Stimulated activated naive CD4-positive, alpha-beta T cell (primary cell): ENCODE results near the gene EXOSC7.
"Not testable (repeated sequence)": the region's sequence is repeated elsewhere in the genome, so short reads cannot be mapped to it uniquely, and the experiment has no call there.

ENCODE experiments used
- DNase-seq, 6 experiments: peaks; one replicate each; lab custom pipeline; 2025; lab: John Stamatoyannopoulos, UW

The EXOSC7 gene

GRCh38 chr3:45024542-45025255 lies 48.7 kb downstream of the EXOSC7 start:
- DNase-seq, result no peak

DNA sequence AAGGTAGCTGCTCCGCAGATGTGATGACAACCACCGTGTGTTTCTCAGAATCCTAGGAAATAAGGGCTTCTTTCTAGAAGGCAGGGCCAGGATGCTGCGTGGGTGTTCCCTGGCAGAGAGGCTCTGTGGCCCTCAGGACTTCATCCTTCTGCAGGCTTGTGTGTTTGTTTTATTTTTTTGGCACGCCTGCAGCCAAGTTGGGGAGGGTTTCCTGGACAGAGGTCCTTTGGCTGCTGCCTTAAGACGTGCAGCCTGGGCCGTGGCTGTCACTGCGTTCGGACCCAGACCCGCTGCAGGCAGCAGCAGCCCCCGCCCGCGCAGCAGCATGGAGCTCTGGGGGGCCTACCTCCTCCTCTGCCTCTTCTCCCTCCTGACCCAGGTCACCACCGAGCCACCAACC lies 50.0 kb downstream of the EXOSC7 start, which contains the start of gene CLEC3B:
Gene CLEC3B (plus strand): TSS at position 266 of the 400 bp plus-strand sequence. CDS start 60 bp downstream, at position 326.
- no peak for DNase-seq

GRCh38 chr3:45026957-45027356 lies 50.9 kb downstream of the EXOSC7 start:
- DNase-seq, result no peak

- DNase-seq, result no peak
These were observed 51.4 kb downstream of the EXOSC7 start for GRCh38 chr3:45027441-45027840.

DNA sequence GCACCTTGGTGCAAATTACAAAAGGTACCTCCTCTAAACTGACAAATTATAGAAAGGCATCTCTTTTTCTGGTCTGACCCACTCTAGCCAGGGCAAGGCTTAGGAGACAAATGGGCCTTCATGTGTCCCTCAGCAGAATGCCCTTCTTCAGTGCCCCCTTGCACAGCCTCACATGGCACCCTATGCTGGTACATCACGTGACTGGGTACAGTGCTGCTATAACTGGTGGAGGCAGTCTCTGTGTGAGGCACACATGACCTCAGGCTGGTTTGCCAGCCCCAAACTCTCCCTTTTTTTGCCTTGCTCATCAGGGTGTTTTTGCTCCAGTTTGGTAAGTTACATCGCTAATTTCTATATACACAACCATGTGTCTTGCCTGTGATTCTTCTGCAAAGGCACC lies 53.2 kb downstream of the EXOSC7 start:
- DNase-seq, result no peak

- DNase-seq, result no peak
These were observed 53.6 kb downstream of the EXOSC7 start for GRCh38 chr3:45029661-45030060.

DNA sequence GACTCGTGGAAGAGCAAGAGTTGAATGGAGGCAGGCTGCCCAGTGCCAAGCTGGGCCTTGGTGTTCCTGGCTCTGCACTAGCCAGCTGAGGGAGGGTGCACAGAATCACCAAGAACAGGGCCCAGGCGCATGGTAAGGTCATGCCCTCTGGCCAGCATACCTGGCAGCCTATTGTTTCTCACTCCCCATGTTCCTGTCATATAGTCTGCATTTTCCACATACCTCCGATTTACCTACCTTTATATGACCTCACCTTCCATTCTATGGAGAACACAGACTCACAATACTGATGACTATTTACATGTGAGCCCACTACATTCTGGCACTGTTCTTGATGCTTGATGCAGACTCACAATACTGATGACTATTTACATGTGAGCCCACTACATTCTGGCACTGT lies 55.5 kb downstream of the EXOSC7 start:
- DNase-seq, result no peak

DNA sequence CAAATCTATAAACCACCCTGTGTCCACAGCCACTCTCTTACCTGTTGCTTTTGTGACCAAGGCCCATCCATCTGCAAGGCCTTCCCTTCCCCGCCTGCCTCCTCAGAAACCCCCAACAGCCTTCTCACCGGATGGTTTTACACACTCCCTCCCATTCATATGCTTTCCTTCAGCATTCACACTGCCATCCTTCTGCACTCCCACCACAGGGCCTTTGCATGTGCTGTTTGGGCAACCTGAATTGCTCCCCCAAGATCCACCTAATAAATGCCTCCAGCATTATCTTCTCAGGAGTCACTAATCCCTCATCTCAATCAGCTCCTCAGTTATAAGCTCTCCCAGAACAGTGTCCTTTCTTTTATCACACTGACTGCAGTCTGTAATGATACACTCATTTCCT lies 56.1 kb downstream of the EXOSC7 start:
- no peak for DNase-seq

- DNase-seq, result no peak
These were observed 57.7 kb downstream of the EXOSC7 start for GRCh38 chr3:45033791-45034190.

GRCh38 chr3:45034612-45035252 lies 58.7 kb downstream of the EXOSC7 start:
- DNase-seq, result peak in 2 of 6 experiments; percentile 5 to 9

GRCh38 chr3:45035441-45036301 lies 59.6 kb downstream of the EXOSC7 start:
- DNase-seq, result peak in 3 of 6 experiments; percentile 7 to 49 (median 14)

- peak; percentile 79 to 93 (median 88) for DNase-seq
These were observed 61.8 kb downstream of the EXOSC7 start for GRCh38 chr3:45037720-45038455.

DNA sequence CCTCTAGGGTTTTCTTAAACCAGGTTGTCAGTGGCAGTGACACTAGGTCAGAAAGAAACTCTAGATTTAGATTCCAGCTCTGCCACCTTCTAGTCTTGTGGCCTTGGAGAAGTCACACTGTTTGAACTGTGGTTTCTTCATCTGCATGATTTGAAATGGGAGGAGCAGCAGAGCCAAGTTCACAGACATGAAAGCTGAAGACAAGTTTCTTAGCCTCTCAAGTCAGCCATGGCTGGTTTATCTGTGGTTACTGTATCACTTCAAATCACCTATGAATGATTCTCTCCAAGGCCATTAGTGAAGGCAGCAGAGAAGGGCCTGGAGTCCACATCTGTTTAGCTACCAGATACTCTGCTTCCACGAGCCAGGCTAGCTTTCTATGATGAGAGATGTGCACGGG lies 65.6 kb downstream of the EXOSC7 start:
- DNase-seq, result peak in 1 of 6 experiments; percentile 13

GRCh38 chr3:45042162-45042561 lies 66.1 kb downstream of the EXOSC7 start:
- DNase-seq, result no peak

DNA sequence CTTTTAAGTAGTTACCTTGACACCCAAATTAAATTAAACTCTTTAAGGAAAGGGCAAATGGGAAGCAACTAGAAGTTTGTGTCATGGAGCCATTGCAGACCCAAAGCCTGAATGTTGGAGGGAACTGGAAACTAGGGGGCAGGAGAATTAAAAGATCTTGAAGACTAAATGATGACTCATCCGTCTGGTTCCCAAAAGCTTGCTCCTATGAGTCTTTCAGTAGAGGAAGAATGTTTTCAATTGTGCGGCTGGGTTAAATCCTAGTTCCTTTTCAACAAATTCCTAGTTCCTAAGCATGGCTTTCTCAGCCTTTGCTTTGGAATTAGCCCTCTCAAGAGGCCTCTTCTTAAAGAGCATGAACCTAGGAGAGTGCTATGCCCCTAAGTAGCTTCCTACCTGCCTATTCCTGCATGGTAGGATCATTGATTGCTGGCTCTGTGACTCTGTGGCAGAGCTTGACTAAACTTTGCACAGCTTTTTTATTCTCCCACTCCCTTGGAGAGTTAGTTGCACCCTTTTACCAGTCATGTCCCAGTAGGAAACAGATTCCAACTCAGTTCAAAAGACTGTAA lies 67.8 kb downstream of the EXOSC7 start:
- no peak for DNase-seq

DNA sequence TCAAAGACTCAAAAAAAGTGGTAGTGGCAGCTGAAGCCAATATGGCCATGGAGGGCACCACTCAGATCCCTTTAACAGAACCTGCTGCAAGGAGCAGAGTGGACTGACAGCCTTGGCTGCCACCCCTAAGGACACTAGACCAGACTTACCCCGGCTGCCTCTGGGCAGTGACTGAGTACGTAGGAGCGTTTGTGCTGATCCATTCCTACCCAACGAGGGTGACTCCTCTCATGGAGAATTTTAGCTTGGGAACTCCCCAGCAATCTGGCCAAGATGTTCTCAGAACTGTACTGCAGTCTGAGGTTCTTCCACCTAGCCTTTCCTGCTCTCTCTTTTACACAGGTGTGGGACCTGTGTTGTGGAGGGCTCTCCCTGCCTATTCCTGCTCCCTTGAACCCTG lies 72.2 kb downstream of the EXOSC7 start:
- no peak for DNase-seq

GRCh38 chr3:45049807-45050206 lies 73.8 kb downstream of the EXOSC7 start:
- no peak for DNase-seq

GRCh38 chr3:45051685-45052084 lies 75.6 kb downstream of the EXOSC7 start:
- no peak for DNase-seq

GRCh38 chr3:45053805-45054195 lies 77.8 kb downstream of the EXOSC7 start:
- not testable (repeated sequence) for DNase-seq

DNA sequence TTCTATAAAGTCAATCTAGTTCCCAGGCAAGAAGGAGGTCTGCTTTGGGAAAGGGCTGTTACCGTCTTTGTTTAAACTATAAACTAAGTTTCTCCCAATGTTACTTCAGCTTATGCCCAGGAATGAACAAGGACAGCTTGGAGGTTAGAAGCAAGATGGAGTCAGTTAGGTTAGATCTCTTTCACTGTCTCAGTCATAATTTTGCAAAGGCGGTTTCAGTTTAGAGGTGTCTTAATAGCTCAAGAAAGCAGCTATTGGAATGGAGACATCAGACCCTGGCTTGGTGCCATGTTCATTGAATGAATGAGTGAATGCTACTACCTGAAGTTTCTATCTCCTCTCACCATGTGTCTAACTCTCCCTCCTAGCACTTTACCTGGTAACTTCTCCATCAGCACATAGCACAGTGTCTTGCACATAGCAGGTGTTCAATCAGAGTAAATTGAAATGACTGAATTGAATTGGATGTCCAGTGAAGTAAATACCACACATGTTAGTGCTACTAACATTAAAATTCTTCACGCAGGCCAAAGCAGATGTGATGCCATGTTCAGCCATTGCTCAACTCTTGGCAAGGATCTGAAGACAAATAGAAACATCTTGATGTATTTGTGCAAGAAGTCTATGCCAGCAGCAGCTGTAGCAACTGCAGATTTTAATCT lies 78.3 kb downstream of the EXOSC7 start:
- no peak for DNase-seq

DNA sequence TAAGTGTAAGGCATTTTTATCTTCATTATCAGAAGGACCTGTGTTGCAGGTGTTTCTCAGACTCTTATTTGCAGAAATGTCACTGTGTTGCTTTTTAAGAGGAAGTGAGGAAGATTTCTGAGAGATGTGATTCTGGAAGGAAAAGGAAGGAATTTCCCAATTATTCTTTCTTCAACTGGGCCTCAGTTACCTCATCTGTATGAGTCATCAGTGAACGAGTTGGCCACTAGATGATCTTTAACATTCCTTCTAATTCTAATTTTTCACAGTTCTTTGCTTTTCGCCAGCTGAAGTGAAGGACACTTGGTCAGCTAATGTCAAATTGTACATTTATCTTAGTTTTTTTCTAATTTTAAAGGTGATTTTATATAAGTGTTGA lies 79.0 kb downstream of the EXOSC7 start:
- no peak for DNase-seq
